SK-N-SH treated with all-trans-retinoic acid at 6 μM for 48 hours (cell line): ENCODE measurements around the gene ZNF341.

Source experiments
- ATAC-seq: fragments of 200-7000 bp; cut with Tn5 transposase; 3 replicates; pipeline ENCODE4 v1.9.1; 2020; ENCODE audit warnings: mild to moderate bottlenecking, moderate library complexity
- BACH2 ChIP-seq: fragments of 250-450 bp; sonication (Bioruptor Pico); IDR thresholded peaks from 2 replicates; pipeline ENCODE4 v1.9.0; 2021; ENCODE audit warnings: mild to moderate bottlenecking, borderline replicate concordance
- CREB5 ChIP-seq: fragments of 250-450 bp; sonication (Bioruptor Pico); IDR thresholded peaks from 2 replicates; pipeline ENCODE4 v1.5.1; 2020; ENCODE audit warnings: low read depth, mild to moderate bottlenecking, moderate library complexity
- CSDC2 ChIP-seq: fragments of 250-450 bp; sonication (Bioruptor Pico); IDR thresholded peaks from 2 replicates; pipeline ENCODE4 v1.5.0; 2020; ENCODE audit warnings: mild to moderate bottlenecking, moderate library complexity
- CSRNP3 ChIP-seq: fragments of 250-450 bp; sonication (Bioruptor Pico); IDR thresholded peaks from 2 replicates; pipeline ENCODE4 v1.5.1; 2021; ENCODE audit warnings: mild to moderate bottlenecking, moderate library complexity
- ESRRG ChIP-seq: fragments of 250-450 bp; sonication (Bioruptor Pico); IDR thresholded peaks from 2 replicates; pipeline ENCODE4 v1.6.1; 2021; ENCODE audit warnings: mild to moderate bottlenecking
- GLIS3 ChIP-seq: fragments of 250-450 bp; sonication (Bioruptor Pico); IDR thresholded peaks from 2 replicates; pipeline ENCODE4 v1.5.0; 2020; ENCODE audit warnings: mild to moderate bottlenecking, moderate library complexity
- OSR1 ChIP-seq: fragments of 250-450 bp; sonication (Bioruptor Pico); IDR thresholded peaks from 2 replicates; pipeline ENCODE4 v1.8.0; 2022; ENCODE audit warnings: moderate library complexity, mild to moderate bottlenecking, inconsistent platforms
- PATZ1 ChIP-seq: fragments of 250-450 bp; sonication (Bioruptor Pico); IDR thresholded peaks from 2 replicates; pipeline ENCODE4 v1.8.0; 2020; ENCODE audit warnings: mild to moderate bottlenecking, moderate library complexity, borderline replicate concordance
- PPARA ChIP-seq: fragments of 250-450 bp; sonication (Bioruptor Pico); IDR thresholded peaks from 2 replicates; pipeline ENCODE4 v1.5.0; 2020; ENCODE audit warnings: mild to moderate bottlenecking, borderline replicate concordance
- RARB ChIP-seq: fragments of 250-450 bp; sonication (Bioruptor Pico); IDR thresholded peaks from 2 replicates; pipeline ENCODE4 v1.8.0; 2021; ENCODE audit warnings: mild to moderate bottlenecking, moderate library complexity
- SNAI2 ChIP-seq: fragments of 250-450 bp; sonication (Bioruptor Pico); IDR thresholded peaks from 2 replicates; pipeline ENCODE4 v1.5.0; 2020; ENCODE audit warnings: mild to moderate bottlenecking, moderate library complexity
- TCF4 ChIP-seq: fragments of 250-450 bp; sonication (Bioruptor Pico); IDR thresholded peaks from 2 replicates; pipeline ENCODE4 v1.8.0; 2021; ENCODE audit warnings: mild to moderate bottlenecking, moderate library complexity, borderline replicate concordance
- TSHZ2 ChIP-seq: fragments of 250-450 bp; sonication (Bioruptor Pico); IDR thresholded peaks from 2 replicates; pipeline ENCODE4 v1.5.0; 2020; ENCODE audit warnings: mild to moderate bottlenecking, moderate library complexity
- ZC3H10 ChIP-seq: fragments of 250-450 bp; sonication (Bioruptor Pico); IDR thresholded peaks from 2 replicates; pipeline ENCODE4 v1.5.1; 2021; ENCODE audit warnings: mild to moderate bottlenecking, moderate library complexity
- ZFP3 ChIP-seq: fragments of 250-450 bp; sonication (Bioruptor Pico); IDR thresholded peaks from 2 replicates; pipeline ENCODE4 v1.5.0; 2020; ENCODE audit warnings: mild to moderate bottlenecking, moderate library complexity
- ZFP30 ChIP-seq: fragments of 450-650 bp; formaldehyde crosslinking; IDR thresholded peaks from 2 replicates; pipeline ENCODE4 v1.5.0; 2022; ENCODE audit warnings: mild to moderate bottlenecking, moderate library complexity
- ZNF565 ChIP-seq: fragments of 450-650 bp; formaldehyde crosslinking; conservative IDR thresholded peaks from 2 replicates; pipeline ENCODE4 v1.5.0; 2020; ENCODE audit warnings: low read depth, mild to moderate bottlenecking, moderate library complexity
- ZNF70 ChIP-seq: fragments of 450-650 bp; formaldehyde crosslinking; IDR thresholded peaks from 2 replicates; pipeline ENCODE4 v1.5.0; 2020; ENCODE audit warnings: mild to moderate bottlenecking, moderate library complexity
- ZNF8 ChIP-seq: fragments of 450-650 bp; formaldehyde crosslinking; IDR thresholded peaks from 2 replicates; pipeline ENCODE4 v1.5.0; 2020; ENCODE audit warnings: mild to moderate bottlenecking, moderate library complexity

ZNF341 gene

GRCh38 chr20:33689973-33690372 lies 41.8 kb upstream of the ZNF341 start (continued):
- TF ChIP-seq ZFP3, result no peak
- no peak for TF ChIP-seq ESRRG
- TF ChIP-seq ZNF565, result no peak
- TF ChIP-seq BACH2 (CRISPR knock-in tag), result no peak
- no peak for TF ChIP-seq ZNF70 (CRISPR knock-in tag)
- no peak for TF ChIP-seq CSRNP3 (CRISPR knock-in tag)
- TF ChIP-seq RARB (CRISPR knock-in tag), result no peak
- no peak for TF ChIP-seq ZNF8
- no peak for TF ChIP-seq GLIS3 (CRISPR knock-in tag)
- TF ChIP-seq, all 23 proteins: peak for 0

GRCh38 chr20:33693289-33693688 lies 38.5 kb upstream of the ZNF341 start:
- TF ChIP-seq ZNF70 (CRISPR knock-in tag) (no peak), PATZ1 (no peak), ESRRG (no peak), TCF4 (CRISPR knock-in tag) (no peak), OSR1 (no peak), CSDC2 (CRISPR knock-in tag) (no peak), TSHZ2 (no peak), SNAI2 (no peak), ZC3H10 (CRISPR knock-in tag) (no peak), ZFP3 (no peak), CSRNP3 (CRISPR knock-in tag) (no peak), PPARA (no peak), ZNF565 (no peak)
- no peak for ATAC-seq

GRCh38 chr20:33693741-33694638 lies 37.8 kb upstream of the ZNF341 start:
- no peak for TF ChIP-seq ZNF8
- no peak for TF ChIP-seq ZFP30 (CRISPR knock-in tag)
- TF ChIP-seq ZC3H10 (CRISPR knock-in tag), result no peak
- no peak for TF ChIP-seq CSDC2 (CRISPR knock-in tag)
- no peak for TF ChIP-seq PPARA
- no peak for TF ChIP-seq PATZ1
- TF ChIP-seq, all 23 proteins: peak for 0
- ATAC-seq, result no peak

GRCh38 chr20:33694639-33695012 lies 37.2 kb upstream of the ZNF341 start:
- no peak for ATAC-seq
- TF ChIP-seq CREB5 (CRISPR knock-in tag) (no peak), BACH2 (CRISPR knock-in tag) (no peak), TSHZ2 (no peak), ESRRG (no peak)
